IMR-90 (cell line): ENCODE measurements around the gene CCNJ. TPM values are rescaled to one million over a fixed set of nuclear protein-coding genes. Genes with fewer than 3 reads are reported as not detected.

Experiments used
- ATAC-seq: fragments of 200-7000 bp; cut with Tn5 transposase; 2 replicates; pipeline ENCODE4 v1.9.1; 2020; ENCODE audit warnings: low read depth, mild to moderate bottlenecking, moderate library complexity
- BruUV-seq: library from RNA; stranded (reverse); fragments of 400-500 nt; replicated peaks from 2 replicates; lab custom pipeline; 2021; lab: Mats Ljungman, UMichigan
- CTCF ChIA-PET: fragments of 300-600 bp; formaldehyde crosslinking; extraction: SDS; loops from one replicate; lab custom pipeline; 2021; ENCODE audit warnings: antibody characterized with exemption; lab: Yijun Ruan, JAX
- POLR2A ChIA-PET: fragments of 300-600 bp; sonication (Branson Sonifier 250); formaldehyde crosslinking; loops from one replicate; lab custom pipeline; 2022; ENCODE audit warnings: antibody characterized with exemption; ENCODE audit not compliant: unreplicated experiment; lab: Charles Lee
- DNase-seq: peaks from one replicate; pipeline ENCODE4 v3.0.0; 2013
- H2AFZ ChIP-seq: replicated peaks from 2 replicates; pipeline ENCODE3; 2013; ENCODE audit warnings: low read length, mild to moderate bottlenecking; ENCODE audit not compliant: poor library complexity
- H2AK5ac ChIP-seq: 2 replicates; pipeline ENCODE4 v1.6.1; 2013; ENCODE audit warnings: low read depth, low read length, inconsistent platforms
- H2AK9ac ChIP-seq: replicated peaks from 2 replicates; pipeline ENCODE3; 2013; ENCODE audit warnings: mild to moderate bottlenecking, low read depth, low read length, moderate library complexity; ENCODE audit not compliant: poor library complexity
- H2BK120ac ChIP-seq: 2 replicates; pipeline ENCODE4 v1.6.1; 2013; ENCODE audit warnings: low read depth, low read length, inconsistent platforms
- H2BK15ac ChIP-seq: 3 replicates; pipeline ENCODE4 v1.6.1; 2013; ENCODE audit warnings: low read depth, low read length, inconsistent platforms
- H2BK20ac ChIP-seq: 2 replicates; pipeline ENCODE4 v1.6.1; 2013; ENCODE audit warnings: low read depth, mild to moderate bottlenecking, inconsistent platforms, low read length, moderate library complexity
- H2BK5ac ChIP-seq: 2 replicates; pipeline ENCODE4 v1.6.1; 2013; ENCODE audit warnings: mild to moderate bottlenecking, low read depth, low read length, inconsistent platforms; ENCODE audit not compliant: poor library complexity, severe bottlenecking
- H3K14ac ChIP-seq: replicated peaks from 2 replicates; pipeline ENCODE4 v1.6.1; 2013; ENCODE audit warnings: low read depth, low read length, inconsistent platforms
- H3K18ac ChIP-seq: 2 replicates; pipeline ENCODE4 v1.6.1; 2013; ENCODE audit warnings: low read depth, low read length, control low read depth
- H3K23ac ChIP-seq: 2 replicates; pipeline ENCODE4 v1.6.1; 2013; ENCODE audit warnings: low read depth, low read length, inconsistent platforms
- H3K27ac ChIP-seq: 2 replicates; pipeline ENCODE4 v1.5.1; 2013; ENCODE audit warnings: mild to moderate bottlenecking, control low read depth, low read length; ENCODE audit not compliant: insufficient read depth
- H3K27me3 ChIP-seq: 2 replicates; pipeline ENCODE4 v1.6.1; 2013; ENCODE audit warnings: low read length; ENCODE audit not compliant: control insufficient read depth, insufficient read depth
- H3K36me3 ChIP-seq: 2 replicates; pipeline ENCODE4 v1.6.1; 2013; ENCODE audit warnings: low read length, mixed read lengths; ENCODE audit not compliant: control insufficient read depth, insufficient read depth
- H3K4ac ChIP-seq: 2 replicates; pipeline ENCODE4 v1.6.1; 2013; ENCODE audit warnings: low read depth, low read length, inconsistent platforms
- H3K4me1 ChIP-seq: 2 replicates; pipeline ENCODE4 v1.6.1; 2013; ENCODE audit warnings: low read length, mixed read lengths; ENCODE audit not compliant: control insufficient read depth, insufficient read depth
- H3K4me2 ChIP-seq: 2 replicates; pipeline ENCODE4 v1.6.1; 2013; ENCODE audit warnings: low read depth, mild to moderate bottlenecking, control low read depth, low read length, moderate library complexity
- H3K4me3 ChIP-seq: 2 replicates; pipeline ENCODE4 v1.5.1; 2013; ENCODE audit warnings: low read depth, mild to moderate bottlenecking, control low read depth, low read length, moderate library complexity; ENCODE audit not compliant: insufficient read depth
- H3K56ac ChIP-seq: 2 replicates; pipeline ENCODE4 v1.6.1; 2013; ENCODE audit warnings: low read length, inconsistent platforms; ENCODE audit not compliant: insufficient read depth; ENCODE audit errors: extremely low read depth
- H3K79me1 ChIP-seq, 2 experiments: 2 replicates each; pipeline ENCODE4 v1.6.1; 2013; ENCODE audit warnings: low read length in 2 of 2, inconsistent platforms in 1 of 2, low read depth in 1 of 2
- H3K9ac ChIP-seq: 2 replicates; pipeline ENCODE4 v1.6.1; 2013; ENCODE audit warnings: low read depth, low read length, control low read depth
- H3K9me1 ChIP-seq: 2 replicates; pipeline ENCODE4 v1.6.1; 2013; ENCODE audit warnings: low read length, inconsistent platforms; ENCODE audit not compliant: insufficient read depth
- H3K9me3 ChIP-seq: 2 replicates; pipeline ENCODE4 v1.6.1; 2013; ENCODE audit warnings: low read length; ENCODE audit not compliant: control insufficient read depth, insufficient read depth
- H4K20me1 ChIP-seq: 2 replicates; pipeline ENCODE4 v1.6.1; 2013; ENCODE audit warnings: low read length, inconsistent platforms; ENCODE audit not compliant: insufficient read depth
- H4K5ac ChIP-seq: 2 replicates; pipeline ENCODE4 v1.6.1; 2013; ENCODE audit warnings: mild to moderate bottlenecking, low read depth, low read length, control low read depth
- H4K8ac ChIP-seq, 2 experiments: 2 replicates each; pipeline ENCODE4 v1.6.1; 2013; ENCODE audit warnings: low read depth in 2 of 2, low read length in 2 of 2, control low read depth in 1 of 2, inconsistent platforms in 1 of 2
- H4K91ac ChIP-seq: 2 replicates; pipeline ENCODE4 v1.6.1; 2013; ENCODE audit warnings: low read depth, low read length, inconsistent platforms; ENCODE audit not compliant: insufficient read depth
- BHLHE40 ChIP-seq: fragments of 150-350 bp; IDR thresholded peaks from 2 replicates; pipeline ENCODE4 v1.6.1; 2016; ENCODE audit warnings: mild to moderate bottlenecking, low read depth, low read length
- CEBPB ChIP-seq: IDR thresholded peaks from 2 replicates; pipeline ENCODE4 v1.6.1; 2012; ENCODE audit warnings: low read depth, low read length, improper control_type of control experiment
- CHD1 ChIP-seq: IDR thresholded peaks from 2 replicates; pipeline ENCODE4 v1.6.1; 2012; ENCODE audit warnings: low read depth, low read length, improper control_type of control experiment
- FOS ChIP-seq: fragments of 150-350 bp; IDR thresholded peaks from 2 replicates; pipeline ENCODE4 v1.6.1; 2016; ENCODE audit warnings: low read depth, low read length
- MAFK ChIP-seq: IDR thresholded peaks from 2 replicates; pipeline ENCODE4 v1.6.1; 2012; ENCODE audit warnings: low read depth, low read length, improper control_type of control experiment
- MAZ ChIP-seq: IDR thresholded peaks from 2 replicates; pipeline ENCODE4 v1.6.1; 2012; ENCODE audit warnings: low read depth, mild to moderate bottlenecking, low read length, improper control_type of control experiment, moderate library complexity, borderline replicate concordance
- MXI1 ChIP-seq: IDR thresholded peaks from 2 replicates; pipeline ENCODE4 v1.6.1; 2012; ENCODE audit warnings: low read depth, mild to moderate bottlenecking, low read length, moderate library complexity, borderline replicate concordance
- NFE2L2 ChIP-seq: fragments of 150-350 bp; IDR thresholded peaks from 2 replicates; pipeline ENCODE4 v1.6.1; 2016; ENCODE audit warnings: low read depth, mild to moderate bottlenecking, low read length
- POLR2A ChIP-seq: IDR thresholded peaks from 2 replicates; pipeline ENCODE4 v1.6.1; 2012; ENCODE audit warnings: mild to moderate bottlenecking, low read depth, low read length
- RAD21 ChIP-seq: IDR thresholded peaks from 2 replicates; pipeline ENCODE4 v1.6.1; 2012; ENCODE audit warnings: low read length, improper control_type of control experiment
- RCOR1 ChIP-seq: IDR thresholded peaks from 2 replicates; pipeline ENCODE4 v1.6.1; 2012; ENCODE audit warnings: mild to moderate bottlenecking, low read length, improper control_type of control experiment; ENCODE audit not compliant: insufficient replicate concordance
- SMC3 ChIP-seq: fragments of 150-350 bp; IDR thresholded peaks from 2 replicates; pipeline ENCODE4 v1.6.1; 2016; ENCODE audit warnings: low read depth, mild to moderate bottlenecking, antibody characterized with exemption, low read length, moderate library complexity
- WGBS, 2 experiments: methylation state at CpG; one replicate each; pipeline versions ENCODE4 v1.1.5 to v1.1.7; 2013; ENCODE audit warnings: missing lambda C conversion rate in 2 of 2; ENCODE audit not compliant: insufficient read length in 1 of 2; ENCODE audit errors: extremely low coverage in 2 of 2; 5-methylcytosine and 5-hydroxymethylcytosine counted together
- dilution Hi-C: fragments of 300-500 bp; cut with HindIII; formaldehyde crosslinking; loops from one replicate; pipeline ENCODE4 v1.14.3; 2018; ENCODE audit warnings: low sequenced_read_pairs; ENCODE audit not compliant: unreplicated experiment
- in situ Hi-C: fragments of 300-500 bp; cut with MboI; formaldehyde crosslinking; loops from 3 replicates; pipeline ENCODE4 v1.14.3; 2019; ENCODE audit warnings: low sequenced_read_pairs, inconsistent platforms, mixed read lengths
- intact Hi-C: fragments of 100-400 bp; cut with micrococcal nuclease; formaldehyde crosslinking; loops from 2 replicates; pipeline ENCODE4 v1.10.0; 2022
- polyA plus RNA-seq, 3 experiments: library from polyadenylated mRNA; depleted of rRNA; stranded (reverse); fragments of >200 nt; gene quantifications; 2 replicates each; pipeline ENCODE4 v1.2.3, GENCODE V29; 2012; ENCODE audit warnings: low replicate concordance in 1 of 3
- total RNA-seq: library from RNA; depleted of rRNA; stranded (reverse); fragments of >200 nt; gene quantifications from 2 replicates; pipeline ENCODE4 v1.2.3, GENCODE V29; 2012
- TF ChIP-seq, protein P1 (sequence below): conservative IDR thresholded peaks from 2 replicates; pipeline ENCODE4 v1.5.1; 2012; ENCODE audit warnings: mild to moderate bottlenecking, low read depth, low read length, improper control_type of control experiment
- TF ChIP-seq, protein P2 (sequence below): fragments of 150-350 bp; IDR thresholded peaks from 2 replicates; pipeline ENCODE4 v1.6.1; 2017; ENCODE audit warnings: mild to moderate bottlenecking, antibody characterized with exemption, low read length, low read depth

CCNJ gene
- total and polyA plus RNA-seq, 2 of the 4 experiments (the other 2 are of a cell fraction) = 5.4 to 10.0 TPM

DNA sequence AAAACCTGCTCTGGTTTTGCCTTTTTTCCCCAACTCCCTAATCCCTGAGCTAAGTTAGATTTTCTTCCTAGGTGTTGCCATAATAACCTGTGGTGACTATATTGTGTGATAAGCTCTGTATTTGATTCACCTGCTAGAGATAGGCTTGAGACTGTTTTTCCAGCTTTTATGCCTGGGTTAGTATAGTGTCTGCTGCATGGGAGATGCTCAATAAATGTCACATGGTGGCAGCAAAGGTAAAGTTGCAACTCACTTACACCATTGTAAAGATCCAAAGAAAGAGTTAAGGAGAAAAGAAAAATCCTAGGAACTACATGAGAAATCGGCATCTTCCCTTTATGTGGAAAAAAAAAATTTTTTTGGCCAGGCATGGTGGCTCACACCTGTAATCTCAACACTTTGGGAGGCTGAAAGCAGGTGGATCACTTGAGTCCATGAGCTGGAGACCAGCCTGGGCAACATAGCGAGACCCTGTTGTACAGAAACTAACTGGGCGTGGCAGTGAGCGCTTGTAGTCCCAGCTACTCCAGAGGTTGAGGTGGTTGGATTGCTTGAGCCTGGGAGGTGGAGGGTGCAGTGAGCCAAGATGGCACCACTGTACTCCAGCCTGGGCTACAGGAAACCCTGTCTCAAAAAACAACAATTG lies 3.7 kb downstream of the CCNJ start:
- no TSS peak for BruUV-seq
- H3K27me3 ChIP-seq = no peaks in the 10 kb centered on the region
- peaks cover 3% of the 10 kb centered on the region for H3K9me1 ChIP-seq
- peaks cover 17 to 42% of the 10 kb centered on the region in 2 experiments for H3K79me1 ChIP-seq
- ChIA-PET POLR2A (no interaction called here), CTCF (interaction anchor here (0.9 kb wide), 2 partner anchors 30 to 144 kb away, joined by 3 to 4 read pairs; no protein-coding TSS in a partner anchor)
- no peak overlapping the region for H4K91ac ChIP-seq
- no peaks in the 10 kb centered on the region; the same call in 1 of the 2 replicates for H3K4me1 ChIP-seq
- no peak overlapping the region for H3K4ac ChIP-seq
- no peak overlapping the region for H4K5ac ChIP-seq
- H2BK5ac ChIP-seq = no peak overlapping the region
- H3K27ac ChIP-seq = no peak overlapping the region
- no peak overlapping the region for H2BK120ac ChIP-seq
- no peak overlapping the region for H2BK15ac ChIP-seq
- H3K9ac ChIP-seq = no peak overlapping the region
- no peak overlapping the region for H3K18ac ChIP-seq
- intact Hi-C loops (no loop called here), in situ Hi-C loops (loop anchor here (5.0 kb wide), 1 partner anchor 85 kb away; the partner anchor contains the start of gene ZNF518A), dilution Hi-C loops (no loop called here)
- peaks cover 6% of the 10 kb centered on the region for H3K36me3 ChIP-seq
- H3K14ac ChIP-seq = no peak overlapping the region
- H2AFZ ChIP-seq = no peak overlapping the region
- no peak overlapping the region for H3K4me2 ChIP-seq
- H2BK20ac ChIP-seq = no peak overlapping the region
- peaks cover 3% of the 10 kb centered on the region; the same call in 1 of the 2 replicates for H4K20me1 ChIP-seq
- H4K8ac ChIP-seq = no peak overlapping the region
- no peak overlapping the region for H2AK9ac ChIP-seq
- no peak overlapping the region for H3K56ac ChIP-seq
- no peak for TF ChIP-seq CHD1
- no peak for TF ChIP-seq SMC3
- TF ChIP-seq MAFK = no peak
- TF ChIP-seq, protein P1, sequence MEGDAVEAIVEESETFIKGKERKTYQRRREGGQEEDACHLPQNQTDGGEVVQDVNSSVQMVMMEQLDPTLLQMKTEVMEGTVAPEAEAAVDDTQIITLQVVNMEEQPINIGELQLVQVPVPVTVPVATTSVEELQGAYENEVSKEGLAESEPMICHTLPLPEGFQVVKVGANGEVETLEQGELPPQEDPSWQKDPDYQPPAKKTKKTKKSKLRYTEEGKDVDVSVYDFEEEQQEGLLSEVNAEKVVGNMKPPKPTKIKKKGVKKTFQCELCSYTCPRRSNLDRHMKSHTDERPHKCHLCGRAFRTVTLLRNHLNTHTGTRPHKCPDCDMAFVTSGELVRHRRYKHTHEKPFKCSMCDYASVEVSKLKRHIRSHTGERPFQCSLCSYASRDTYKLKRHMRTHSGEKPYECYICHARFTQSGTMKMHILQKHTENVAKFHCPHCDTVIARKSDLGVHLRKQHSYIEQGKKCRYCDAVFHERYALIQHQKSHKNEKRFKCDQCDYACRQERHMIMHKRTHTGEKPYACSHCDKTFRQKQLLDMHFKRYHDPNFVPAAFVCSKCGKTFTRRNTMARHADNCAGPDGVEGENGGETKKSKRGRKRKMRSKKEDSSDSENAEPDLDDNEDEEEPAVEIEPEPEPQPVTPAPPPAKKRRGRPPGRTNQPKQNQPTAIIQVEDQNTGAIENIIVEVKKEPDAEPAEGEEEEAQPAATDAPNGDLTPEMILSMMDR = no peak
- TF ChIP-seq, protein P2, sequence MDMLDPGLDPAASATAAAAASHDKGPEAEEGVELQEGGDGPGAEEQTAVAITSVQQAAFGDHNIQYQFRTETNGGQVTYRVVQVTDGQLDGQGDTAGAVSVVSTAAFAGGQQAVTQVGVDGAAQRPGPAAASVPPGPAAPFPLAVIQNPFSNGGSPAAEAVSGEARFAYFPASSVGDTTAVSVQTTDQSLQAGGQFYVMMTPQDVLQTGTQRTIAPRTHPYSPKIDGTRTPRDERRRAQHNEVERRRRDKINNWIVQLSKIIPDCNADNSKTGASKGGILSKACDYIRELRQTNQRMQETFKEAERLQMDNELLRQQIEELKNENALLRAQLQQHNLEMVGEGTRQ = no peak
- no peak for TF ChIP-seq RAD21
- TF ChIP-seq POLR2A = no peak
- no peak for TF ChIP-seq MXI1
- TF ChIP-seq CEBPB = no peak
- TF ChIP-seq RCOR1 = no peak
- no peak for TF ChIP-seq FOS
- no peak for TF ChIP-seq NFE2L2
- TF ChIP-seq MAZ = no peak
- no peak for TF ChIP-seq BHLHE40
- no CpG with 5 or more reads among the region's 4 CpGs for WGBS, 2 experiments
- ATAC-seq (no peak), DNase-seq (no peak)
- H3K9me3 ChIP-seq = no peaks in the 10 kb centered on the region
- no peak overlapping the region for H3K23ac ChIP-seq
- no peak overlapping the region for H3K4me3 ChIP-seq
- no peak overlapping the region for H2AK5ac ChIP-seq
